ENCODE results near the gene IL17RE.
"Not testable (repeated sequence)": the region's sequence is repeated elsewhere in the genome, so short reads cannot be mapped to it uniquely, and the experiment has no call there.

Gene IL17RE

DNA sequence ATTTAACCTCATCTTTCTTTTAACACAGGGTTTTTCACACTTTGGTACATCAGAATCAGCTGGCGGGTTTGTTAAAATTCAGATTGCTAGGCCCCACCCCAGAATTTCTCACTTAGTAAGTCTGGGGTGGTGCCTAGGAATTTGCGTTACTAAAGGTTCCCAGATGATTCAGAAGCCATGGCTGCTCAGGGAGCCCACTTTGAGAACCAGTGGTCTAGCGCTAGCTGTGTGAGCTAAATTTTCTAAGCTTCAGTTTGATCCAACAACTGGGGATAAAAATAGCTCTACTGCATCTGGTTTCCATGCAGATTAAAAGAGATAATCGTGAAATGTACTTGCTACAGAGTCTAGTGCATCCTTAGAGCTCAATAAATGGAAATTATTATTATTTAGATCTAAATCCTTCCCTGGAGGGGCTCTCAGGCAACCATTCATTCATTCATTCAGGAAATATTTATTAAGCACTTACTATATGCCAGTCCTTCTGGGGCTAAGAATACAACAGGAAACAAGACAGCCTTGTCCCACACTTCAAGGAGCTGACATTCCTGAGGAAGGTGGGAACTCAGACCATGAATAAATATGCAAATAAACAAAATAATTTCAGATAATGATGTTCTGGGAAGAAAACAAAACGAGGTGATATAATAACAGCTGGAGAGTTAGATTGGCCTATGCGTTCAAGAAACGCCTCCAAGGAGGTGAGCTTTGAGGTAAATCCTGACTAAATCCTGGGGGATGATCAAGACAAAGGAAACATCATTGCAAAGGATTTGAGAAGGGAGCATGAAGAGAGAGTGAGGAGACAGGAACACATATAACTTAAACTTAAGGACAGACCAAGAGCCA lies 18.7 kb upstream of the IL17RE start:
- no peak for DNase-seq

DNA sequence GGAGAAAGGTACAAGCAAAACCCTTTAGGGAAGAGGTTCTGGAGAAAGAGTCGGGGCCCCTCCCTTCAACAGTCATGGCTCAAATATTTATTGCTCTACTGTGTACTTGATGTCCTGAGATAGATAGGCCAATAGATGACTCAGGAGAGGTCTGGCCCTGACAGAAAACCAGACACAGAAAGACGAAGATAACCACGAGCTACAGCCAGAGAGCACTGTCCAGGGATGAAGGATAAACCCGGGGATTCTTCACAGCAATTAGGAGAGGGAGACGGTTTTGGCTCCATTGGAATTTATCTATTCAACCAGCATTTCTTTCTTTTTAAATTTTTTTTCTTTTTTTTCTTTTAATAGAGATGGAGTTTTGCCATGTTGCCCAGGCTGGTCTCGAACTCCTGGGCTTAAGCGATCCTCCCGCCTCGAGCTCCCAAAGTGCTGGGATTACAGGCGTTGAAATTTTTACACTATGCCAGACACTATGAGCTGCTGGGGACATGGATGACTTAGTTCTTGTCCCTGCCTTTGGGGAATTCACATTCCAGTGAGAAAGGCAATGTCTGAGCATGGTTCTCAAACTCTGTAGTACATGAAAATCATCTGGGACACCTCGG lies 18.0 kb upstream of the IL17RE start:
- peak; percentile 71 to 87 for DNase-seq

DNA sequence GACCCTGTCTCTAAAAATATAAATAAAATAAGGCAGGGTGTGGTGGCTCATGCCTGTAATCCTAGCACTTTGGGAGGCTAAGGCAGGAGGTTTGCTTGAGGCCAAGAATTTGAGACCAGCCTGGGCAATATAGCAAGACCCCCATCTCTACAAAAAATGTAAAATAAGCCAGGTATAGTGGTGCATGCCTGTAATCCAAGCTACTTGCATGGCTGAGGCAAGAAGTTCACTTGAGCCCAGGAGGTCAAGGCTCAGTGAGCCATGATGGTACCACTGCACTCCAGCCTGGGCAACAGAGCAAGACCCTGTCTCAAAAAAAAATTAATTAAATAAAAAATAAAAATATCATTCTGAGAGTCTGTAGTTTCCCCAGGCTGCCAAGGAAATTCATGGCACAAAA lies 16.3 kb upstream of the IL17RE start:
- DNase-seq: no peak

DNA sequence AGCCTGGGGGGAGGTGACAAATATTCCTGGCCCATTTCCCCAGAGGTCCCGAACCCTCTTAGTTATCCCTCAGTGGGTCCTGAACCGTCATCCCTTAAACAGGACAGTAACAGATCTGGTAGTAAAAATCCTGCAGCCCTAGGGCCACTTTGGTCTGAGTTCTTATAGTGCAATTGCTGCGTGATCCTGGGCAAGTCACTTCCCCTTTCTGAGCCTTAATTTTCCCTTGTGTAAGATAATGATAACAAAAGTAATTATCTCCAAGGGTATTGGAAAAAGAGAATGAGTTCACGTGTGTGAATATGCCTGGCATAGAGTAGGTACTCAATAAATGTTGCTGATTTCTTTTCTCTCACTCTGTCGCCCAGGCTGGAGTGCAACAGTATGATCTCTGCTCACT lies 15.2 kb upstream of the IL17RE start:
- DNase-seq: no peak

DNA sequence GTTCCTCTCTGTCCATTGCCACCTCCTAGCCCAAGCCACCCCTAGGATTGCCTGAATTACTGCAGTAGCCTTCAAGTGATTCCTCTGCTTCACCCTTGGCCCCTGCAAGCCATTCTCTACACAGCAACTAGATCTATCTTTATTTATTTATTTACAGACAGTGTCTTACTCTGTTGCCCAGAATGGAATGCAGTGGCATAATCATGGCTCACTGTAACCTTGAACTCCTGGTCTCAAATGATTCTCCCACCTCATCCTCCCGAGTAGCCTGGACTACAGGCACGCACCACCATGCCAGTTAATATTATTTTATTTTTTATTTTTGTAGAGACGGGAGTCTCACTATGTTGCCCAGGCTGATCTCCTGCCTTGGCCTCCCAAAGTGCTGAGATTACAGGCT lies 14.1 kb upstream of the IL17RE start:
- DNase-seq: no peak

DNA sequence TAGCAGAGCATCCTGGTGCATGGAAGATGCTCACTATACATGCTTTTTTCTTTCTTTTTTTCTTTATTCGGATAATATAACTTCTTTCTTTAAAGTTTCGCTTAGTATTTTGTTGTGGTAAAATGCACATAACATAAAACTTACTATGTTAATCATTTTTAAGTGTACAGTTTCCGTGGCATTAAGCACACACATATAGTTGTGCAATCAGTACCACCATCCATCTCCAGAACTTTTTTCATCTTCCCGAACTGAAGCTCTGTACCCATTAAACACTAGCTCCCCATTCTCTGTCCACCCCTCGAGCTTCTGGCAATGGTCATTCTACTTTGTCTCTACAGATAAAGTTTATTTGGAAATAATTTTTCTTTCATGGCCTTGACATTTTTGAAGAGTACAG lies 13.2 kb upstream of the IL17RE start:
- no peak for DNase-seq

DNA sequence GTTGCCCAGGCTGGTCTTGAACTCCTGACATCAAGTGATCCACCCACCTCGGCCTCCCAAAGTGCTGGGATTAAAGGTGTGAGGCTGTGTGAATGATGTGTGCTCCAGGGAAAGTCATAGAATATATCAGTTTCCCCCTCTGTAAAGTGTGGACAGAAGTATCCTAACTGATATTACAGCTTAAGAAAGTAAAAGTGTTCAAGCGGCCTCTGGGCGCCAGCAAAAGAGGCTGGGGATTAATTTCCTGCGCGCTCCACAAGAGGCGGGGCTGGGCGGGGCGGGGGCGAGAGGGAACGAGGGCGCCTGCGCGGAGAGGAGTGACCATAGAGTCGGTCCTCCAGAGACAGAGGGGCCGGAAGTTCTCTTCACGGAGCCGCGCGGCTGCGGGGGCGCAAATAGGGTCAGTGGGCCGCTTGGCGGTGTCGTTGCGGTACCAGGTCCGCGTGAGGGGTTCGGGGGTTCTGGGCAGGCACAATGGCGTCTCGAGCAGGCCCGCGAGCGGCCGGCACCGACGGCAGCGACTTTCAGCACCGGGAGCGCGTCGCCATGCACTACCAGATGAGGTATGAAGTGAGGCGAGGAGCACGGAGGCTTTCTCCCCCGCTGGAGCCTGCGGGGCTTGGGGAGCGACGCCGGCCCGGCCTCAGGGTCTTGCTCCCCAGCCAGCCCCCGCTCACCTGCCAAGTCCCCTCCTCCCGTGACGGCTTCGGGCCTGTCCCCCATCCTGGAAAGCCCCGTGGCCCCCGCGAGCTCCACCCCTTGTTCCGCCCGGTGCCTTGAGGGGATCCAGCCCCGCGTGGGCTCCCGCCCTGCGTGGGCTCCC lies 12.2 kb upstream of the IL17RE start, which contains the start of gene JAGN1:
Gene JAGN1 (plus strand): TSS at position 362 of the 823 bp plus-strand sequence. CDS start 113 bp downstream, at position 475.
- peak; percentile 57 to 86 for DNase-seq

DNA sequence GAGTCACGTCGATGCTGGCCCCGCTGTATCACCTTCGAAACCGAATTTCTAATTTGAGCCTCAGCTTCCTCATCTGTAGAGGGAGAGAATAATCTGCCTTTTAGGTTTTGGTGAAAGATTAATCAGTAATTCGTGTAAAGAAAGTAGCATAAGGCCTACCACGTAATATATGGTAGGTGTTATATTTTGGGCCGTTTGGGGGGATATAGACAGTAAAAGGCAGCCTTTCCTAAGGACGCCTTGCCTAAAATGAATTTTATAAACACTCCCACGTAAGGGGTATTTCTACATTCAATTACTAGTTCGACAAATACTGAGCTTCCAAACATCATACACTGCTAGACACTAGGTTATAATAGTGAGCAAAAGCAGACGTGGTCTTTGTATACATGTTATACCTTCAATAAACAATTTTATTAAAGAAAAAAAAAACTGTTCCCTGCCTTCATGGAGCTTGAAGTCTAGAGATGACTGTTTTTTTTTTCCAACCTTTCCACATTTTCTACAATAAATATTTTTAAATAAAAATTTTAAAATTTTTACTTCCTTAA lies 11.5 kb upstream of the IL17RE start:
- no peak for DNase-seq

DNA sequence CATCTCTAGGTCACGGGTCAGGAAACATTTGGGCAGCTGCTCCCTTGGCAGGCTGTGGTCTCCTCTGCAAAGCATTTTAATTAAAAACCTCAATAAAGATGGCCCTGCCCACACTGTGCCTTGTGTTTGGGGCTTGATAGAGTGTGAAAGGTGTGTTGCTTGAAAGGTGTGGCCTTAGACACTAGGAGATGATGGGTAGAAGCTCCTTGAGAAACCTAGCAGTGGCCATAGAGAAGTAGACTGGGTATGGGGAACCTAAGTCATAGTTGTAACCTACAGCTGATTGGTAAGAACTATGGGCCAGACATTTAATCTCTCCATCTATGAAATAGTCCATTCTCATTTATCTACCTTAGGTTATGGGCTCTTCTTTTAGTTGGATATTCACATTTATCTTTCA lies 8.9 kb upstream of the IL17RE start:
- no peak for DNase-seq

DNA sequence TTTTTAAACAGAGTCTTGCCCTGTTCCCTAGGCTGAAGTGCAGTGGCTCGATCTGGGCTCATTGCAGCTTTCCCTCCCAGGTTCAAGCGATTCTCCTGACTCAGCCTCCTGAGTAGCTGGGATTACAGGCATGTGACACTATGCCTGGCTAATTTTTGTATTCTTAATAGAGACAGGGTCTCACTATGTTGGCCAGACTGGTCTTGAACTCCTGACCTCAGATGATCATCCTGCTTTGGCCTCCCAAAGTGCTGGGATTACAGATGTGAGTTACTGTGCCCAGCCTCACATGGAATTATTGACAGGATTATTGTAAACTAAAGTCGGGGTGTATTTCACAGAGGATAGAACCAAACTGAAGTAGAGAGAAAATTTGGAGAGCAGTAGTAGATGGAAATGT lies 6.9 kb upstream of the IL17RE start:
- DNase-seq: not testable (repeated sequence)

DNA sequence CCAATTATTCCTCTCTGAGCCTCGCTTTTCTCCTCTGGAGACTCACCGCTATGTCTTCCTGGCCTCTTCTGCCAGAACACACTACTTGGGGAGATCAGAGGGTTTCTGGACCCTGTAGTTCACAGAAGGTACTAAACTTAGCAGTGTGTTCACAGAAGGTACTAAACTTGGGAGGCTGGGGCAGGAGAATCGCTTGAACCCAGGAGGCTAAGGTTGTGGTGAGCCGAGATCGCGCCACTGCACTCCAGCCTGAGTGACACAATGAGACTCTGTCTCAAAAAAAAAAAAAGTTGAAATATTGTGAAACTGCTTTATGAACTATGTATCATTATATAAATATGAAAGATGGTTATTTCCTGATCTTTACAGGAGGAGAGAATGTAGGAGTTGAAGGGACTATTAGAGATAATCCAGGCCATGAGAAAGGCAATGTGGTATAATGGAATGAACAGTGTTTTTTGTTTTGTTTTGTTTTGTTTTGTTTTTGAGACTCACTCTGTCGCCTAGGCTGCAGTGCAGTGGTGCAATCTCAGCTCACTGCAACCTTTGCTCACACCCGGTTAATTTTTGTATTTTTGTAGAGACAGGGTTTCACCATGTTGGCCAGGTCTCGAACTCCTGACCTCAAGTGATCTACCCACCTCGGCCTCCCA lies 5.8 kb upstream of the IL17RE start:
- not testable (repeated sequence) for DNase-seq

DNA sequence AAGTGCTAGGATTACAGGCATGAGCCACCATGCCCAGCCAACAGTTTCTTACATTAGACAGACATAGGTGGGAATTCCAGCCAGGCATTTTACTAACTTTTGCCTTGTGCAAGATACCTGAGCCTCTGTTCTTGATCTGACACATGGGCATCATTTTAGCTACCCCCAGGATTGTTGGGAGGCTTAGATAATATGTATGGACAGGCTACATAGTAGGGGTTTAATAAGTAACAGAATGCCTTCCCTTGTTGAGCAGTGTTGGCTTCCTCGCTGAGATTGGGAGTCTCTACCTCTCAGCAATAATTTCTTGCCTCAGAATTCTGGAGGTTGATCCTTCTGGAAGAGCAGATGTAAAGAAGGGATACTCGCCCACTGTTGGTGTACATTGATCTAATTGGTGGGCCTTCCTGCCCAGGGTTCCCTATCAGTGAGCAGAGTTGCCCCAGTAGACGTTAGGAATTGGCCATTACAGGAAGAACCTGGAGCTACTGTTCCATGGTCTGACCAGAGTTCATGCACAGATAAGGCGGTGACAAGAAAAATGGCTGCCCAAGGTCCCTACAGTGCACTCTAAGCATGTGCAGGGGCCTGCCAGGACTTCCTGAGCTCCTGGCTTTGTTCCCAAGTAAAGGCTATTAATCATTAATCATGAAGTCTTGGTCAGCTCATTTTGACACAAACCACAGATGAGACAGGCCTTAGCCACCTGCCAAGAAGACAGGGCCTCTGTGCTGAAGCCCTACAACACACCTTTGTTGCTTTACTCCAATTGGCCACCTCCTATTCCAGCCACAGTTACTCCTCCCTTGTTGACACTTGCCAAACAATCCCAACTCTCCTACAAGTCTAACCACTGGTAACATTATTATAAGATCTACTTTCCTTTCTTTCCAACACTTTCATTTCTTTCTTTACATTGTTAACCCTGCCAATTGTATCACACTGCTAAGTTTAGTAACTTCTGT lies 5.0 kb upstream of the IL17RE start:
- no peak for DNase-seq

DNA sequence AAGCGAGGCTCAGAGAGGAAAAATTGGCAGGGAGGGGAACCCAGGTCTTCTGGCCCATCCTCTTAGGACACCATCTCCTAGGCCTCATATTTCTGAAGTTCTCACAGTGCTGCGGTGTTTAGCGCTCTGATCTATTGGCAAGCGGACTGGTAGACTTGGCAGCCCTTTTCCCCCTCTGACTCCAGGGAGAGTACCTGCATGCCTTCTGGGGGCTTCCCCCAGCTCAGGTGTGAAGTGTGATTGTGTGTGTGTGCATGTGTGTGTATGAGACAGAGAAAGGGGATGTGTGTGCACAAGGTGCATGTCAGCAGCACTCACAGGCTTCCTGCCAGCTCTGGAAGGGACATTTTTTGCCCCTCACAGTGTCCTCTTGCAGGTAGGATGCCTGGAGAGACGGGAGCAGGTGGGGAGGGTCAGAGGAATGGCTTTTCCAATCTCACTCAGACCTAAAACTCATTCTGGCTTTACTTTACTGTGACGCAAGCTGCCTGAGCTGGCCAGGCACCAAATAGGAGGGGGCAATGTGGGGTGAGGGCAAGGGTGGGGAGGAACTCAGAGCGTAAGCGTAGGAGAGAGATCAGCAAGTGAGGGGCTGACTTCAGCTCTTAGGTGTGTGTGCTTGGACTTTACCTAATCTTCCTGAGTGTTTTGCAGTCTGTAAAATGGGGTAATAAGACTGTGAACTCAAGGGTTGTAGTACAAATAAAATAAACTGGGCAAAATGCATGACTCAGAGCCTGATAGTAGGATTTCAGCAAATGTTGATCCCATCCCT lies 4.0 kb upstream of the IL17RE start:
- no peak for DNase-seq

DNA sequence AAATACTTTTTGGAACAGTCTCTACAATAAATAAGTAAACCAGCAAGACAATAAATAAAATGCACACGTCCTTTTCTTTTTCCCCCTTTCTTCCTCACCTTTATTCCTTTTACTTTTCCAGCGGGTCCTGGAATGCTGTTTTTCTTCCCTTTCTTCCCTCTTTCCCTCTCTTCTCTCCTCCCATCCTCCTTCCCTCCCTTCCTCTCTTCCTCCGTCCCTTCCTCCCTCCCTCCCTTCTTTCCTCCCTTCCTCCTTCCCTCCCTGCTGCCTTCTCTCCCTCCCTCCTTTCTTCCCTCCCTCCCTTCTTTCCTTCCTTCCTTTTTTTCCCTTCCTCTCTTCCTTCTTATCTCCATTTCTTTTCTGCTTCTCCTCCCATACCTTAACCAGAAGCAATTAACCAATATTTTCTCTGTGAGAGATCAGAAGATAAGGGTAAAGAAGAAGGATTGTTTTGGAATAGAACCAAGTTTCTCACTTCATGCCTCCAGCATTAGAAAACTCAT lies 3.3 kb upstream of the IL17RE start:
- no peak for DNase-seq

DNA sequence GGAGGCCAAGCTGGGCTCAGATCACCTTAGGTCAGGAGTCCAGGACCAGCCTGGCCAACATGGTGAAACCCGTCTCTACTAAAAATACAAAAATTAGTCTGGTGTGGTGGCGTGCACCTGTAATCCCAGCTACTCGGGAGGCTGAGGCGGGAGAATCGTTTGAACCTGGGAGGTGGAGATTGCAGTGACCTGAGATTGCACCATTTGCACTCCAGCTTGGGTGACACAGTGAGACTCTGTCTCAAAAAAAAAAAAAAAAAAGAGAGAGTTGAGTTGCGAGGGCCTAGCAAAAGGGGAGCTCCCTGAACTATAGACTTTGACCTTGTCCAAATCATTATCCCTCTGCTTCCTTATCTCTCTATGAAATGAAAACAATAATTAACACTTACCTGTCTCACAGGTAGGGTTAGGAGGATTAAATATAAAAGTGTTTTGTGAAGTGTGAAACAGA lies 1.7 kb upstream of the IL17RE start:
- DNase-seq: not testable (repeated sequence)

DNA sequence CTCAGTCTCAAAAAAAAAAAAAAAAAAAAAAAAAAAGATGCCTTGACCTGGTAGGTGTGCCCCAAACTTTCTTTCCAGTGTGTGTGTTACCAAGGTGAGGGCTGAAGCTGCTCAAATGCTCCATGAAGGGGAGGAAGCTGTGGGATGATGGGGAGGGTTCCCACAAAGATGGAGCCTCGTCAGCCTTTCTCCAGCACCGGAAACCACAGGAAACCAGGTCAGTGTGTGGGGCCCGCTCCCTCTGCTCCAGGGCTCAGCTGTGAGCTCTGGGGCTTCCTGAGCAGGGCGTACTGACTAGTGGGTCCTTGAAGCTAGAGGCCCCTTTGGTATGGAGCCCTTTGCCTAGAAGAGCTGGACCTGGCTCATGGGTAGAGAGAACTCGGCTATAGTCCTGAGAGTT lies 681 bp upstream of the IL17RE start:
- DNase-seq: no peak

DNA sequence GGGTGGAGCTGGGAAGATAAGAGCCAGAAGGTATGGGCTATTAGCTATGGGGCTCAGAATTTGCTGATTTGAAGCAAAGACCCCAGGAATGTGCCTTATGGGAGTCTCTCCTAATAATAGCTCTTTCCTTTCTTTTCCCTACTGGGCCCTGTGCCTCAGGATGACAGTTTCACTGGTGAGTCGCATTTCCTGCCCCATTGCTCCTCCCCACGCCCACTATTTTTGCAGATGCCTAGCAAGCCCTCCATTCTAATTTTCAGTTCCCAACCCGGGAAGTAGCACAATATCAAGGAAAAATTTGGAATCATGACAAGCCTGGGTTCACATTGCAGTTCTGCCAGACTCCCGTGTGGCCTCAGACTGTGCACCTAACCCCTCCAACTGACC lies 583 bp downstream of the IL17RE start:
- peak in 1 of 2 experiments; percentile 53 for DNase-seq

DNA sequence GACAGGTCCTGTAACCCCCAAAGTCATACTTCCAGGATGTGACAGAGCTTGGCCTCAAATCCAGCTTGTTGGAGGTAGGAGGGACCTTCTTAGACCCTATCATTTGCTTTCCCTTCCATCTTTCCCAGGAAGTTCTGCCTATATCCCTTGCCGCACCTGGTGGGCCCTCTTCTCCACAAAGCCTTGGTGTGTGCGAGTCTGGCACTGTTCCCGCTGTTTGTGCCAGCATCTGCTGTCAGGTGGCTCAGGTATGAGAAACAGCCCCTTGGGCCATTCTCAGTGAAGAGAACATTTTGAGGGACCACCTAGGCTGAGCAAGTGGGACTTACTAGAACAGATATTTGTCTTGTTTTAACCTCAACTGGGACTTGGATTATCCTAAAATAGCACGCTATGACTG lies 1.3 kb downstream of the IL17RE start:
- DNase-seq: no peak

DNA sequence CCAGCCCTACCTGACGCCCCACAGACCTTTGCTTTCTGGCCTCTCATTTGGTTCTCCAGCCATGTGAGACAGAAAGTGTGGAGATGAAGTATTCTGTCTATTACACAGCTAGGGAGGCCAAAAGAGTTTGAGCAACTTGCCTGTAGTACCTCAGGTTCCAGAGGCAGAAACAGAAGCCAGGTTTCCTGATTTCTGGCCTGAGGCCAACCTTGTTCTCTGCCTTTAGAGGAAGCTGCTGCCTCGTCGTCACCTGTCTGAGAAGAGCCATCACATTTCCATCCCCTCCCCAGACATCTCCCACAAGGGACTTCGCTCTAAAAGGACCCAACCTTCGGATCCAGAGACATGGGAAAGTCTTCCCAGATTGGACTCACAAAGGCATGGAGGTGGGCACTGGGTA lies 3.8 kb downstream of the IL17RE start:
- no peak for DNase-seq

DNA sequence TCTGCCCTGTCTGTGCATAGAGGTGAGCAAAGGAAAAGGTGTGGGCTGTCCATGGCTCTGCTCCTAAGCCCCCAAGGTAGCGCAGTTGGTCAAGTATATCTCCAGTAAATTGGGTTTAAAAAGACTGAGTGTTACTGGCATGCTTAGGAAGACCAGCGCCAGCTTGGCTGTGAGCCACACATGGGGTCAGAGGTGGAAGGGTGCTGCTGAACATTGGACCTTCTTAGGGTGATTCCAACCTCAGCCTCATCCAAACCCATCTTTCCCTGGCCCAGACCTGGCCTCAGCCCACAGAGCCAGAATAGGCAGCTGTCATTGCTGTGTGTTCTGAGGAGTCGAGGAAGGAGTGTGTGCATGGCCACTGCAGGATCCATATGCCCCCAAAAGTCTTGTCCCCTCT lies 5.6 kb downstream of the IL17RE start:
- no peak for DNase-seq

Measured in SW 1271 (cell line).